Spleen (tissue), 11 donors: ENCODE results near the gene FAM216A. TPM values are rescaled to one million over a fixed set of nuclear protein-coding genes. Genes with fewer than 3 reads are reported as not detected.
A peak's percentile ranks its signal among the peaks of the same experiment; 100 is the strongest.

Experiments
- DNase-seq: peaks from one replicate; pipeline ENCODE4 v3.0.0-alpha.2; 2020
- H3K27ac ChIP-seq, 8 donors: fragments of 200-600 bp; sonication (generic) in 7 of 8; 1 replicate in 4 of 8; 2 replicates in 4 of 8; pipeline versions ENCODE4 v1.5.0 to v1.8.0; 2016 to 2021; ENCODE audit warnings: inconsistent platforms in 4 of 8, mild to moderate bottlenecking in 4 of 8, moderate library complexity in 1 of 8
- H3K27me3 ChIP-seq, 7 donors: fragments of 200-600 bp; sonication (generic) in 6 of 7; replicated peaks in 1 of 7; 1 replicate in 4 of 7; 2 replicates in 3 of 7; pipeline versions ENCODE4 v1.5.0 to v1.8.0; 2016 to 2021; ENCODE audit warnings: inconsistent platforms in 3 of 7, mild to moderate bottlenecking in 1 of 7
- H3K36me3 ChIP-seq, 6 donors: fragments of 200-600 bp; sonication (generic) in 5 of 6; 1 replicate in 4 of 6; 2 replicates in 2 of 6; pipeline versions ENCODE4 v1.5.0 to v1.8.0; 2016 to 2021; ENCODE audit warnings: inconsistent platforms in 2 of 6
- H3K4me1 ChIP-seq, 6 donors: fragments of 200-600 bp; sonication (generic) in 5 of 6; 1 replicate in 3 of 6; 2 replicates in 3 of 6; pipeline versions ENCODE4 v1.5.0 to v1.8.0; 2016 to 2021; ENCODE audit warnings: inconsistent platforms in 3 of 6
- H3K4me3 ChIP-seq, 8 donors: fragments of 200-600 bp; sonication (generic) in 7 of 8; 1 replicate in 4 of 8; 2 replicates in 4 of 8; pipeline versions ENCODE4 v1.5.0 to v1.8.0; 2016 to 2021; ENCODE audit warnings: inconsistent platforms in 4 of 8, mild to moderate bottlenecking in 4 of 8, moderate library complexity in 2 of 8
- H3K9me3 ChIP-seq, 8 donors: fragments of 200-600 bp; sonication (generic) in 7 of 8; 1 replicate in 4 of 8; 2 replicates in 4 of 8; pipeline versions ENCODE4 v1.5.0 to v1.8.0; 2016 to 2021; ENCODE audit warnings: inconsistent platforms in 4 of 8
- POLR2A ChIP-seq, 3 donors: fragments of 450-650 bp; IDR thresholded peaks; one replicate each; pipeline ENCODE4 v1.5.1; 2017; ENCODE audit warnings: antibody characterized with exemption in 3 of 3, mild to moderate bottlenecking in 1 of 3
- POLR2AphosphoS5 ChIP-seq, 3 donors: sonication (generic); formaldehyde crosslinking; IDR thresholded peaks; one replicate each; pipeline ENCODE4 v1.5.1; 2017; ENCODE audit warnings: antibody characterized with exemption in 3 of 3
- whole genome bisulfite sequencing, 5 donors: extraction: QIAGEN DNeasy Blood & Tissue Kit in 3 of 5; methylation state at CpG; one replicate each; pipeline versions ENCODE4 v1.1.5 to v1.1.7; 2013 to 2018; 5-methylcytosine and 5-hydroxymethylcytosine counted together
- intact Hi-C: fragments of 100-400 bp; cut with DNase I; formaldehyde crosslinking; loops from one replicate; pipeline ENCODE4 v1.15.0; 2023; ENCODE audit warnings: low total_unique reads
- polyA plus RNA-seq, 3 donors: library from polyadenylated mRNA; stranded (reverse); fragments of 200-250 nt; gene quantifications; one replicate each; pipeline ENCODE4 v1.2.1, GENCODE V29; 2013
- total RNA-seq, 7 donors: library from RNA; depleted of rRNA in 3 of 7; stranded (reverse); fragments of >200 nt in 3 of 7; fragmentation: NEBNext Ultra II Directional in 4 of 7; extraction: Animal tissue kit (Norgen Biotek cat#: 25700) in 4 of 7; gene quantifications; one replicate each; pipeline versions ENCODE4 v1.1.0 to v1.2.1, GENCODE V29; 2016 to 2021
- TF ChIP-seq, protein P1 (sequence below), 11 experiments: fragments of 200-600 bp in 7 of 11; fragments of 450-650 bp in 4 of 11; sonication (generic) in 4 of 11; IDR thresholded peaks in 8 of 11; conservative IDR thresholded peaks in 3 of 11; 1 replicate in 7 of 11; 2 replicates in 4 of 11; pipeline versions ENCODE4 v1.4.0 to v1.8.0; 2016 to 2021; ENCODE audit warnings: antibody characterized with exemption in 11 of 11, inconsistent platforms in 4 of 11, mild to moderate bottlenecking in 1 of 11
- donor health status: healthy with polysubstance abuse.
- donor health status: DM: no; HTN: no; CAD: no; lungs with moderate emphysema.
- donor health status: DM: no; HTN: no; CAD: no.
- donor health status: Bipolar disorder and iron deficiency.
- donor health status: healthy.
- donor health status: DM: no; HTN: no; CAD: no.
- donor health status: DM: yes; HTN: yes; CAD: no.

FAM216A gene
- total and polyA plus RNA-seq, 10 donors: 6.9 to 19.4 (median 9.9) TPM

DNA sequence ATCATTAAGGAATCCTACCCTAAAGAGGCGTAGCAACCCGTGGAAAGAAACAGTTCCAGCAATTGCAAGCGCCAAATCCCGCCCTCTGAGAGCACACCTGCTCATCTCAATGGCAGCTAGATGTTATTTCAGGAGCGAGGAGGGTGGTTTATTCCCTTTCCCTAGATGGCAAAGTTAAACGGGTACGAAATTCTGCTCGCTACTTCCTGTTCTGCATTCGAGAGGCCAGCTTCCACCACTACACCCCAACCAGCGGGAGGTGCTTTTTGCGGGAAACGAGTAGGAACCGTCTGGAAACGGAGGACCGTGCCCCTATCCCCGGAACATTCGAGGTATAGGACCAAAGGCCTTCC lies 32.7 kb downstream of the FAM216A start:
- TF ChIP-seq POLR2AphosphoS5 (IDR thresholded peaks at IDR 0.05): no peak
- TF ChIP-seq, protein P1, sequence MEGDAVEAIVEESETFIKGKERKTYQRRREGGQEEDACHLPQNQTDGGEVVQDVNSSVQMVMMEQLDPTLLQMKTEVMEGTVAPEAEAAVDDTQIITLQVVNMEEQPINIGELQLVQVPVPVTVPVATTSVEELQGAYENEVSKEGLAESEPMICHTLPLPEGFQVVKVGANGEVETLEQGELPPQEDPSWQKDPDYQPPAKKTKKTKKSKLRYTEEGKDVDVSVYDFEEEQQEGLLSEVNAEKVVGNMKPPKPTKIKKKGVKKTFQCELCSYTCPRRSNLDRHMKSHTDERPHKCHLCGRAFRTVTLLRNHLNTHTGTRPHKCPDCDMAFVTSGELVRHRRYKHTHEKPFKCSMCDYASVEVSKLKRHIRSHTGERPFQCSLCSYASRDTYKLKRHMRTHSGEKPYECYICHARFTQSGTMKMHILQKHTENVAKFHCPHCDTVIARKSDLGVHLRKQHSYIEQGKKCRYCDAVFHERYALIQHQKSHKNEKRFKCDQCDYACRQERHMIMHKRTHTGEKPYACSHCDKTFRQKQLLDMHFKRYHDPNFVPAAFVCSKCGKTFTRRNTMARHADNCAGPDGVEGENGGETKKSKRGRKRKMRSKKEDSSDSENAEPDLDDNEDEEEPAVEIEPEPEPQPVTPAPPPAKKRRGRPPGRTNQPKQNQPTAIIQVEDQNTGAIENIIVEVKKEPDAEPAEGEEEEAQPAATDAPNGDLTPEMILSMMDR (IDR thresholded peaks at IDR 0.05 in 8 of 11, conservative IDR thresholded peaks at IDR 0.05 in 3 of 11): peak in 1 of 11 experiments; percentile 5
- no peak for TF ChIP-seq POLR2A (IDR thresholded peaks at IDR 0.05)
- Histone ChIP-seq H3K4me1 (peaks cover 24 to 57% (median 42%) of the 10 kb centered on the region in 6 donors), H3K27me3 (no peaks in the 10 kb centered on the region), H3K4me3 (peak overlapping the region; percentile 58 to 98 (median 93)), H3K27ac (peak overlapping the region; percentile 90 to 99 (median 96)), H3K36me3 (peaks cover 0 to 14% (median 1%) of the 10 kb centered on the region in 6 donors), H3K9me3 (no peaks in the 10 kb centered on the region)
- intact Hi-C loops: loop anchor here (10.0 kb wide), 1 partner anchor 47 kb away; the partner anchor contains the start of gene ARPC3
- no peak for DNase-seq
- WGBS, 5 donors: 0 to 1% (median 1%) methylated on average over 8 to 17 of the region's 17 CpGs

DNA sequence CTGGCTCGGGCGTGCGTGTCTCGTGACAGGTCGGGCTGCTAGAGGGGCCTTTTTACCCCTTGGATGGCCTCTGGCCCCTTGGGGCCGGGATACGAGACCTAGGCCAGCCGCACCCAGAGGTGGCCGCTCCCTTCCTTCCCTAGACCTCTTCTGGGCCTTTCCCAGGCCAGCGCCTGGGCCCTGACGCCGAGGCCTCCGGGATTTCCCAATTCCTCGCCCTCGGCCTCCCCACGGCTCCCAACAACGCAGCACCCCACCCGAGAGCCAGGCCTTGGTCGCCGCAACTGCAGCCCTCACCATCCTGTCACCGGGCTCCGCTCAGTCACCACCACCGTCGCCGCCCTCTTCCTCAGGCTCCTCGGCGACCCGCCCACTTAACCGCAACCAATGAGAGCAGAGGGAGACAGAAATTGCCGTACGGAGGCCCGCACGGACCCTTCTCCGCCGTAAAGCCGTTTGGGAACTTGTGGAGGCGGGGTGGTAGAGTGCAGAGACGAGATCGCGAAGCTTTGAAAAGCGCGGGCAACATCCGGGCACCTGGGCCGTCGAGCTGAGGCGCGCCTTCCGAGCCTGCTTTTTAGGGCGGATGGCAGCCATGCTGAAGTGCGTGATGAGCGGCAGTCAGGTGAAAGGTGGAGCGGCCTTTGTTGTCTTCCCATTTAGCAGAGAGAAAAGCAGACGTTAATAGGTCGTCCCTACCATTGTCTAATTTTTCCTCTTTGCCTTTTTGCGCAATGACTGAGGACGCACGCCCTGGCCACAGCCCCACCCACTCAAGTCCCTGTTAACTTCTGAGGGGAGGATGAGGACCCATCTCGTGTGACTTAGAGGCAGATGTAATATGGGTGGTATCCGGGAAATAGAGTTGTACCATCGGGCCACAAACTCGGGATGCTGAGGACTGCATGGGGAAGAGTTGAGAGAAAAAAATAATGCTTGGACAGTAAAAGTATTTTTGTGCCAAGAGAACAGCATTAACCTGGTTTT lies 33.4 kb downstream of the FAM216A start, which contains the start of the genes RAD9B and VPS29:
RAD9B (plus strand) TSS at position 580 of the 987 bp plus-strand sequence; CDS start at position 587, 7 bp downstream.
VPS29 (minus strand) TSS at position 360 of the 987 bp plus-strand sequence; CDS start at position 300, 60 bp downstream.
- peak within 1 kb of the TSS; percentile 90 to 99 (median 96) for H3K27ac ChIP-seq
- peak; percentile 99 for DNase-seq
- no peaks in the 10 kb centered on the region for H3K9me3 ChIP-seq
- peaks cover 24 to 53% (median 42%) of the 10 kb centered on the region in 6 donors for H3K4me1 ChIP-seq
- TF ChIP-seq POLR2A (IDR thresholded peaks at IDR 0.05) (peak; percentile 68 to 84 (median 79)), POLR2AphosphoS5 (IDR thresholded peaks at IDR 0.05) (peak; percentile 99)
- TF ChIP-seq, protein P1 (IDR thresholded peaks at IDR 0.05 in 8 of 11, conservative IDR thresholded peaks at IDR 0.05 in 3 of 11): peak in 4 of 11 experiments; percentile 1 to 28 (median 20)
- intact Hi-C loops: loop anchor here (10.0 kb wide), 1 partner anchor 47 kb away; the partner anchor contains the start of gene ARPC3
- 5 to 8% (median 7%) methylated on average over 55 to 61 of the region's 61 CpGs for WGBS, 5 donors
- no peaks in the 10 kb centered on the region for H3K27me3 ChIP-seq
- H3K36me3 ChIP-seq: peaks cover 0 to 12% (median 0%) of the 10 kb centered on the region in 6 donors
- peak within 1 kb of the TSS; percentile 58 to 98 (median 93) for H3K4me3 ChIP-seq

DNA sequence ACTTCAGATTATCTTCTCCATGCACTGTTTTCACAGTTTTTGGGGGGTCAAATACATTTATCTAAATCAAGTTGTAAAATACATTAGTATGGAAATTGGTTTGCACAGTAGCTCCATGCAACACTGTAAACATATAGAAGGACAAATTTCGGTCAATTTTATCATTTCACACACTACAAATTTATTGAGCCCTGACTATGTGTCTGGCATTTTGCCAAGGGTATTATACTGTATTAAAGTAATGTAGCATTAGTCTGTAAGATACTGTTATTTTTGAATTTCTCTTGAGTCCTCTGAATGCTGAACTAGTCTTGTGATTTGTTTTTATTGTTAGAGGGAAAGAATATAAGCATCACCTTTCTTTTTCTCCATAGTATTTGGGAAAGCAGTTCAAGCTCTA lies 34.8 kb downstream of the FAM216A start:
- intact Hi-C loops: loop anchor here (10.0 kb wide), 1 partner anchor 49 kb away; the partner anchor contains the start of gene ARPC3
- WGBS, 5 donors: 87 to 95% (median 89%) methylated on average over 1 of the region's 1 CpG
- DNase-seq: no peak
- no peaks in the 10 kb centered on the region for H3K36me3 ChIP-seq
- H3K4me1 ChIP-seq: peaks cover 24 to 41% (median 35%) of the 10 kb centered on the region in 6 donors
- TF ChIP-seq POLR2AphosphoS5 (IDR thresholded peaks at IDR 0.05) (no peak), POLR2A (IDR thresholded peaks at IDR 0.05) (no peak)
- TF ChIP-seq, protein P1 (IDR thresholded peaks at IDR 0.05 in 8 of 11, conservative IDR thresholded peaks at IDR 0.05 in 3 of 11): no peak
- H3K9me3 ChIP-seq: no peaks in the 10 kb centered on the region
- no peak overlapping the region for H3K27ac ChIP-seq
- H3K4me3 ChIP-seq: no peak overlapping the region
- no peaks in the 10 kb centered on the region for H3K27me3 ChIP-seq
